Thyroid gland (tissue), 4 donors: ENCODE results near the gene TMEM259. TPM values are rescaled to one million over a fixed set of nuclear protein-coding genes. Genes with fewer than 3 reads are reported as not detected.

ENCODE experiments used
- DNase-seq, 2 donors: peaks; one replicate each; pipeline ENCODE4 v3.0.0-alpha.2; 2019
- H3K27ac ChIP-seq, 3 donors: fragments of 200-600 bp; sonication (generic); 1 replicate in 2 of 3; 2 replicates in 1 of 3; pipeline ENCODE4 v1.5.1; 2016 to 2019; ENCODE audit warnings: mild to moderate bottlenecking in 1 of 3, moderate library complexity in 1 of 3
- H3K27me3 ChIP-seq: fragments of 200-600 bp; sonication (generic); one replicate; pipeline ENCODE4 v1.5.1; 2019
- H3K36me3 ChIP-seq, 2 donors: fragments of 200-600 bp; sonication (generic); one replicate each; pipeline ENCODE4 v1.5.1; 2016 to 2019
- H3K4me1 ChIP-seq, 2 donors: fragments of 200-600 bp; sonication (generic); one replicate each; pipeline ENCODE4 v1.5.1; 2017 to 2019
- H3K4me3 ChIP-seq, 3 donors: fragments of 200-600 bp; sonication (generic); replicated peaks in 1 of 3; 1 replicate in 2 of 3; 2 replicates in 1 of 3; pipeline ENCODE4 v1.5.1; 2016; ENCODE audit warnings: mild to moderate bottlenecking in 1 of 3
- H3K9me3 ChIP-seq: fragments of 200-600 bp; sonication (generic); one replicate; pipeline ENCODE4 v1.5.1; 2017
- CTCF ChIP-seq, 6 experiments: fragments of 200-600 bp in 3 of 6; fragments of 450-650 bp in 3 of 6; sonication (generic) in 3 of 6; IDR thresholded peaks; one replicate each; pipeline ENCODE4 v1.5.1; 2016 to 2019; ENCODE audit warnings: antibody characterized with exemption in 6 of 6, mild to moderate bottlenecking in 2 of 6, inconsistent platforms in 1 of 6, moderate library complexity in 1 of 6
- POLR2A ChIP-seq, 2 donors: fragments of 450-650 bp; IDR thresholded peaks; one replicate each; pipeline ENCODE4 v1.6.1; 2017; ENCODE audit warnings: antibody characterized with exemption in 2 of 2, mild to moderate bottlenecking in 2 of 2, moderate library complexity in 1 of 2
- WGBS, 2 donors: methylation state at CpG; one replicate each; pipeline ENCODE4 v1.1.5; 2017; 5-methylcytosine and 5-hydroxymethylcytosine counted together
- intact Hi-C: fragments of 100-400 bp; cut with DNase I; formaldehyde crosslinking; loops from one replicate; pipeline ENCODE4 v1.15.1; 2023
- total RNA-seq, 4 donors: library from RNA; depleted of rRNA; stranded (reverse); fragments of >200 nt; gene quantifications; one replicate each; pipeline ENCODE4 v1.2.3, GENCODE V29; 2016

The TMEM259 gene
- total RNA-seq, 4 donors from 2014 or later: 162 to 238 (median 192) TPM

GRCh38 chr19:963486-963951 is 57.4 kb downstream of the TMEM259 start:
- no peak overlapping the region for H3K27ac ChIP-seq
- H3K27me3 ChIP-seq: no peaks in the 10 kb centered on the region
- peaks cover 0 to 10% of the 10 kb centered on the region in 2 donors for H3K36me3 ChIP-seq
- intact Hi-C loops: no loop called here
- H3K9me3 ChIP-seq: no peaks in the 10 kb centered on the region
- H3K4me1 ChIP-seq: no peaks in the 10 kb centered on the region
- no peak for DNase-seq
- 82 to 89% methylated on average over 10 to 11 of the region's 11 CpGs for WGBS, 2 donors
- TF ChIP-seq POLR2A (IDR thresholded peaks at IDR 0.05) (no peak), CTCF (IDR thresholded peaks at IDR 0.05) (no peak)
- H3K4me3 ChIP-seq: no peak overlapping the region

- intact Hi-C loops: no loop called here
- TF ChIP-seq CTCF (IDR thresholded peaks at IDR 0.05): no peak
- no peak for TF ChIP-seq POLR2A (IDR thresholded peaks at IDR 0.05)
- H3K36me3 ChIP-seq: peaks cover 0 to 7% of the 10 kb centered on the region in 2 donors
- H3K4me3 ChIP-seq: no peak overlapping the region
- no peaks in the 10 kb centered on the region for H3K9me3 ChIP-seq
- DNase-seq: no peak
- H3K4me1 ChIP-seq: no peaks in the 10 kb centered on the region
- 83 to 84% methylated on average over 25 to 31 of the region's 31 CpGs for WGBS, 2 donors
- H3K27me3 ChIP-seq: no peaks in the 10 kb centered on the region
- H3K27ac ChIP-seq: no peak overlapping the region
Measured at GRCh38 chr19:962683-963400, 58.1 kb downstream of the TMEM259 start.

- Histone ChIP-seq H3K4me1 (no peaks in the 10 kb centered on the region), H3K27ac (no peak overlapping the region), H3K36me3 (peaks cover 0 to 7% of the 10 kb centered on the region in 2 donors), H3K27me3 (no peaks in the 10 kb centered on the region), H3K9me3 (no peaks in the 10 kb centered on the region), H3K4me3 (no peak overlapping the region)
- intact Hi-C loops: no loop called here
- TF ChIP-seq POLR2A (IDR thresholded peaks at IDR 0.05): no peak
- TF ChIP-seq CTCF (IDR thresholded peaks at IDR 0.05): no peak
- whole genome bisulfite sequencing, 2 donors: 75 to 83% methylated on average over 13 to 14 of the region's 14 CpGs
- no peak for DNase-seq
Measured at GRCh38 chr19:961866-962620, 58.9 kb downstream of the TMEM259 start.

GRCh38 chr19:960601-960938 is 60.4 kb downstream of the TMEM259 start:
- no peaks in the 10 kb centered on the region for H3K27me3 ChIP-seq
- TF ChIP-seq POLR2A (IDR thresholded peaks at IDR 0.05): no peak
- no peak for TF ChIP-seq CTCF (IDR thresholded peaks at IDR 0.05)
- 81 to 100% methylated on average over 1 to 6 of the region's 8 CpGs for WGBS, 2 donors
- no peaks in the 10 kb centered on the region for H3K4me1 ChIP-seq
- intact Hi-C loops: no loop called here
- no peaks in the 10 kb centered on the region for H3K9me3 ChIP-seq
- H3K27ac ChIP-seq: no peak overlapping the region
- H3K4me3 ChIP-seq: no peak overlapping the region
- H3K36me3 ChIP-seq: no peaks in the 10 kb centered on the region
- no peak for DNase-seq

GRCh38 chr19:960020-960419 is 60.9 kb downstream of the TMEM259 start:
- TF ChIP-seq CTCF (IDR thresholded peaks at IDR 0.05) (no peak), POLR2A (IDR thresholded peaks at IDR 0.05) (no peak)
- Histone ChIP-seq H3K4me1 (no peaks in the 10 kb centered on the region), H3K27ac (no peak overlapping the region), H3K4me3 (no peak overlapping the region), H3K9me3 (no peaks in the 10 kb centered on the region), H3K27me3 (no peaks in the 10 kb centered on the region), H3K36me3 (no peaks in the 10 kb centered on the region)
- no peak for DNase-seq
- intact Hi-C loops: no loop called here
- WGBS, 2 donors: 62 to 67% methylated on average over 8 to 12 of the region's 12 CpGs
